Small intestine (tissue), 7 donors: Measurements from ENCODE around the gene GRK5. TPM values are rescaled to one million over a fixed set of nuclear protein-coding genes. Genes with fewer than 3 reads are reported as not detected.

Experiments
- DNase-seq, 2 donors: peaks; one replicate each; pipeline versions ENCODE4 v3.0.0 to v3.0.0-alpha.2; 2013
- FAIRE-seq: peaks from 2 replicates; lab custom pipeline; 2012; peaks lifted over from hg19 to GRCh38; lab: Jason Lieb, UNC
- H3K27ac ChIP-seq, 3 donors: one replicate each; pipeline ENCODE4 v1.5.1; 2013; ENCODE audit warnings: low read length in 2 of 3, mild to moderate bottlenecking in 2 of 3, control low read depth in 1 of 3, inconsistent platforms in 1 of 3, low read depth in 1 of 3, moderate library complexity in 1 of 3
- H3K27me3 ChIP-seq, 3 donors: one replicate each; pipeline ENCODE4 v1.6.1; 2013; ENCODE audit warnings: low read length in 3 of 3, inconsistent platforms in 1 of 3; ENCODE audit not compliant: control insufficient read depth in 3 of 3, insufficient read depth in 3 of 3
- H3K36me3 ChIP-seq, 3 donors: one replicate each; pipeline ENCODE4 v1.6.1; 2013; ENCODE audit warnings: low read length in 3 of 3, inconsistent platforms in 1 of 3, low read depth in 1 of 3, mild to moderate bottlenecking in 1 of 3, moderate library complexity in 1 of 3; ENCODE audit not compliant: control insufficient read depth in 3 of 3, insufficient read depth in 2 of 3
- H3K4me1 ChIP-seq, 3 donors: one replicate each; pipeline ENCODE4 v1.6.1; 2013; ENCODE audit warnings: low read length in 2 of 3, inconsistent platforms in 1 of 3, low read depth in 1 of 3, mild to moderate bottlenecking in 1 of 3, moderate library complexity in 1 of 3; ENCODE audit not compliant: control insufficient read depth in 3 of 3, insufficient read depth in 2 of 3
- H3K4me3 ChIP-seq, 3 donors: one replicate each; pipeline ENCODE4 v1.5.1; 2013; ENCODE audit warnings: low read length in 3 of 3, control low read depth in 1 of 3, inconsistent platforms in 1 of 3, low read depth in 1 of 3, mild to moderate bottlenecking in 1 of 3, moderate library complexity in 1 of 3
- H3K9me3 ChIP-seq, 2 donors: one replicate each; pipeline ENCODE4 v1.6.1; 2013; ENCODE audit warnings: low read depth in 1 of 2, low read length in 1 of 2; ENCODE audit not compliant: control insufficient read depth in 2 of 2, insufficient read depth in 1 of 2
- WGBS, 3 donors: extraction: QIAGEN DNeasy Blood & Tissue Kit; methylation state at CpG; one replicate each; pipeline ENCODE4 v1.1.7; 2013; 5-methylcytosine and 5-hydroxymethylcytosine counted together
- polyA plus RNA-seq, 4 donors: library from polyadenylated mRNA; stranded (reverse) in 3 of 4; unstranded in 1 of 4; fragments of 200-250 nt in 3 of 4; fragments of 120-200 nt in 1 of 4; gene quantifications; one replicate each; pipeline versions ENCODE4 v1.2.1 to v1.2.3, GENCODE V29; 2013
- donor health status: healthy with polysubstance abuse.
- donor health status: control.
- donor health status: control.
- donor health status: Bipolar disorder and iron deficiency.
- donor health status: healthy.

The GRK5 gene
- polyA plus RNA-seq, 4 donors: 21.6 to 50.5 (median 26.0) TPM

DNA sequence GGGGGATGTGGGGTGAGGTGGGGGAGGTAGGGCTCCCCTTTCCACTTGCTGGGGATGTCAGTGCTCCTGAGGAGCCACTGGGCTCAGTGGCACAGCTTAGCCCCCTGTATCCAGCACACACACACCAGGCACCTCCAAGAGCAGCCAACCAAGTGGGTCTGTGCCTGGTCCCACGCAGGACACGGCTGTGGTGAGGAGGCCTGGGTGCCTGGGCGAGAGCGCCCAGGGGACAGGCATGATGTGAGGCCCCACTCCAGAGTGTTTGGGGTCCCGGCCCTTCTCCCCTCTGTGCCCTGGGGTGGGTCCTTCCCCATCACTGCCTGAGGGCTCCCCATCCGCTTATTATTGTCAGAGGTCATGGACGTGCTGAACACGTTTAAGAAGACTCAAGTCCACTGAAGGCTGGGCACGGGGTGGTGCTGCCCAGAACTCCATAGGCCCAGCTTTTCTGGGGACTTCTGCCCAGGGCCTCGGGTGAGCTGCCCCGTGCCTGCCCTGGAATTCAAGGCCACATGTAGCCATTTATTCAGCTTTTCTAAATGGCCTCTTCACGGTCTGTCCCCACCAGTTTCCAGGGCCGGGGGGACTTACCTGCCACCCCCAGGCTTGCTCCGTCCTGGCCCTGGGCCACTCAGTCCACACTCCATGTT is 119.8 kb downstream of the GRK5 start:
- Histone ChIP-seq H3K27me3 (no peaks in the 10 kb centered on the region), H3K36me3 (peaks cover 0 to 56% (median 0%) of the 10 kb centered on the region in 3 donors)
- no peak for FAIRE-seq

DNA sequence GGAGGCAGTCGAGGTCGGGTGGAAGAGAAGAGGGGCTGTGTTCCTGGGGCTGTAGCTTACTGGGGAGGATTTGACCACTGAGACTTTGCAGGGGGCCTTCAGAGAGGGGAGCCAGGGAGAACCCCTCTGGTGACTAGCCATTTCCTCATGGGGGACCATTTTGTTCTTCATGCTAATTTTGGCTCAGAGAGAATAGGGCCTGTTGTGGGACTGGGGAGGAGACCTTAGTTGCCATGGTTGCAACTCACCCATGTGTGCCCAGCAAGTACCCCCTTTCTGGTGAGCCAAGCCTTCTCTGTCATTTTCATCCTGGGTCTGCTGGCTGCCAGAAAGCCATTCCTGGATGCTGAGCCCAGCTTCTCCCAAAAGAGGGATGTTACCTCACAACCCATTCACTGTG is 120.9 kb downstream of the GRK5 start:
- Histone ChIP-seq H3K4me1 (peaks cover 0 to 12% (median 0%) of the 10 kb centered on the region in 3 donors), H3K36me3 (peaks cover 0 to 59% (median 0%) of the 10 kb centered on the region in 3 donors), H3K4me3 (no peak overlapping the region), H3K27me3 (no peaks in the 10 kb centered on the region), H3K27ac (no peak overlapping the region), H3K9me3 (no peaks in the 10 kb centered on the region)
- FAIRE-seq (no peak), DNase-seq (no peak)
- WGBS, 3 donors: 85 to 96% (median 90%) methylated on average over 2 of the region's 2 CpGs

More for the DNA sequence above, 119.8 kb downstream of the GRK5 start:
- Histone ChIP-seq H3K9me3 (no peaks in the 10 kb centered on the region), H3K4me1 (peaks cover 0 to 11% (median 0%) of the 10 kb centered on the region in 3 donors), H3K4me3 (no peak overlapping the region), H3K27ac (no peak overlapping the region)
- WGBS, 3 donors: 87 to 90% (median 89%) methylated on average over 14 of the region's 14 CpGs
- DNase-seq: no peak

DNA sequence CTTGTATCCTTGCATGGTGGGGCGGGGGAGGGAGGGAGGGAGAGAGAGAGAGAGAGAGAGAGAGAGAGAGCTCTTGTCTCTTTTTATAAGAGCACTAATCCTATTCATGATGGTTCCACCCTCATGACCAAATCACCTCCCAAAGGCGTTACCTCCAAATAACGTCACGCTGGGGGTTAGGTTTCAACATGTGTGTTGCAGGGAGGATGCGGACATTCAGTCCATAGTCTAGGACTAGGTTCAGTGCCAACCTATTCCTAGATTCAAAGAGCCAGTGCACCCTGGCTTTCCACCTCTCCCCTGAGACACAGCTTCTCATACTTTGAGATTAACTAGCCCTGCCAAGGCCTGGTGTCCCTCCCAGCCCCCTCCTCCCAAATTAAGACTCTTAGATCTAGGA is 123.0 kb downstream of the GRK5 start:
- DNase-seq: no peak
- no peak for FAIRE-seq
- Histone ChIP-seq H3K27ac (no peak overlapping the region), H3K27me3 (no peaks in the 10 kb centered on the region), H3K36me3 (peaks cover 3 to 59% (median 3%) of the 10 kb centered on the region in 3 donors), H3K4me3 (no peak overlapping the region), H3K4me1 (peaks cover 0 to 11% (median 0%) of the 10 kb centered on the region in 3 donors), H3K9me3 (peaks cover 0 to 2% of the 10 kb centered on the region in 2 donors)
- WGBS, 3 donors: 83 to 88% (median 86%) methylated on average over 4 to 5 of the region's 5 CpGs

DNA sequence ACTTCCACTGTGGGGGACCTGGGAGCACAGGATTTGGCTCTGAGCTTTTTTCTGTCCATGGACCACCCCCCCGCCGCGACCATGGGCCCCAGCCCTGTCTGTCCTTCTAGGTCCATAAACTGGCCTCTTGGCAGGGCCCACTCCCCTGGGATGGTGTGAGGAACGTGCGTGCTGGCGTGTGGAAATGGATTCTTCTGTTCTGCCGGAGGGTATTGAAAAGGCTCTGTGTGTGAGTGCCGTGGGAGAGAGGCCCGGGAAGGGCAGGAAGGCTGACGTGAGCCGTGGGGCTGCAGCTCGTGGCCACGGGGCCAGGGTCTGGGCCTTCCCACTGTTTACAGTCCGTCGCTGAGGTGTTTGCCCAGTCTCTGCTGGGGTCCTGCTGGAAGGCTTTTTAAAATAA is 123.7 kb downstream of the GRK5 start:
- no peaks in the 10 kb centered on the region for H3K27me3 ChIP-seq
- peaks cover 0 to 11% (median 0%) of the 10 kb centered on the region in 3 donors for H3K4me1 ChIP-seq
- H3K9me3 ChIP-seq: peaks cover 0 to 2% of the 10 kb centered on the region in 2 donors
- 76 to 98% (median 90%) methylated on average over 15 of the region's 15 CpGs for WGBS, 3 donors
- FAIRE-seq: no peak
- peaks cover 3 to 59% (median 3%) of the 10 kb centered on the region in 3 donors for H3K36me3 ChIP-seq
- DNase-seq: no peak
- no peak overlapping the region for H3K4me3 ChIP-seq
- H3K27ac ChIP-seq: no peak overlapping the region

DNA sequence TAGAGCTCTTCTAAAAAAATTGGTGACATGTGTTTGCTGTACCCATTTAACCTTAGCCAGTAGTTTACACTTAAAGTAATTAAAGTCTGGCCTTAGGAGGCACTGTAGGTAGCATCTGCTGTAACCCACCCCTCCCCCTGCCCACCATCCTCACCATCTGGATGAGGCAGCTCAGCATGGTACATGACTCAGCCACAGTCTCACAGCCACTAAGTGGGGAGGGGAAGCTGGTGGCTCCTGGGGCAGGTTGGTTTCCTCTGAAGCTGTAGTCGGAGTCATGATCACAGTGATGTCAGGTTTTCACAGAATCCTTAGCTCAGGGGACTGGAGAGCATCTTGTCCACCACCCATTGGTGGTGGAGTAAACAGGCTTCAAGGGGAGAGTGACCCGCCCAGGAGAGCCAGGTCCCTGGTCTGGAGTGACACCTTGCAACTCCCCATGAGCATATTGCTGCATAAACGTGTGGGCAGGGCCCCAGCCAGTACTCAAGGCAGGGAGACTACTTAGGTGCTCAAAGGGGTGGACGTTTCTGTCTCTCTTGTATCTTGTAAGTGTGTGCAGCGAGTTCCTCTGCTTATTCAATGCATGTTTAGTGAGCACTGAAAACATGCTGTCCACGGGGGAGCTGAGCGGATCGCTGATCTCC is 125.9 kb downstream of the GRK5 start:
- FAIRE-seq: no peak
- no peak overlapping the region for H3K27ac ChIP-seq
- 83 to 86% (median 85%) methylated on average over 8 of the region's 8 CpGs for WGBS, 3 donors

DNA sequence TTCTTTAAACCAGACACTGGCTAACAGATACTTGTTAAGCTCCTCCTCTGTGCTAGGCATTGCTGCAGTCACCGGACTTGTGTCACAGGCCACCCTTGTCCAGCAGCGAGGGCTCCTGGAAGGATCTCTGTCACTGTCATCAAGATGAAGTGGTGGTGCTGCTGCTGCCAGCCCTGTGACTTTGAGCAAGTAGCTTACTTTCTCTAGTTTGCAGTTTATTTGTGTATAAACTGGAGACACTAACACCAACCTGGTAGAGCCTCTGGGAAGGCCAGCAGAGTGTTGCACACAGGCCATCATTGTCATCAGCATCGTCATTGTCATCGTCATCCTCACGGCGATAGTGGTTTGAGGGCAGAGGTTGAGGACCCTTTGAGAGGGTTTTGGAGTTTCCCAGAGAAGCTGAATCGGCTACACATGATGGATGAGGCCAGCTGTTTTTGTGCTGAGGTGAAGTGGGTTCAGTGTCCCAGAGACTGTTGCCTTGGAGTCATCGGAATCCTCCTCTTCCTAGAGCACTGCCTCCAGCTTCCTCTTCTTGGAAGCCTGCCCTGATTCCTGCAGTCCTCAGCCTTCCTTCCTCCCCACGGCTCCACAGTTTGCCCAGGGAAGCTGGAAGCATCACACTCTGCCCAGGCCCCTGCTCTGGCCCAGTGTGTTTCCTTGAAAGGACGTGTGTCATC is 128.4 kb downstream of the GRK5 start:
- WGBS, 3 donors: 72 to 89% (median 83%) methylated on average over 10 of the region's 10 CpGs
- Histone ChIP-seq H3K9me3 (peaks cover 0 to 2% of the 10 kb centered on the region in 2 donors), H3K27ac (peak overlapping the region in 1 of 3 donors; percentile 15), H3K4me3 (no peak overlapping the region), H3K27me3 (no peaks in the 10 kb centered on the region), H3K4me1 (peaks cover 0 to 11% (median 2%) of the 10 kb centered on the region in 3 donors), H3K36me3 (peaks cover 3 to 44% (median 3%) of the 10 kb centered on the region in 3 donors)
- DNase-seq: no peak
- no peak for FAIRE-seq

More for the DNA sequence above, 125.9 kb downstream of the GRK5 start:
- Histone ChIP-seq H3K27me3 (no peaks in the 10 kb centered on the region), H3K4me1 (peaks cover 0 to 11% (median 0%) of the 10 kb centered on the region in 3 donors), H3K4me3 (no peak overlapping the region), H3K36me3 (peaks cover 3 to 45% (median 3%) of the 10 kb centered on the region in 3 donors), H3K9me3 (peaks cover 0 to 2% of the 10 kb centered on the region in 2 donors)
- DNase-seq: no peak

DNA sequence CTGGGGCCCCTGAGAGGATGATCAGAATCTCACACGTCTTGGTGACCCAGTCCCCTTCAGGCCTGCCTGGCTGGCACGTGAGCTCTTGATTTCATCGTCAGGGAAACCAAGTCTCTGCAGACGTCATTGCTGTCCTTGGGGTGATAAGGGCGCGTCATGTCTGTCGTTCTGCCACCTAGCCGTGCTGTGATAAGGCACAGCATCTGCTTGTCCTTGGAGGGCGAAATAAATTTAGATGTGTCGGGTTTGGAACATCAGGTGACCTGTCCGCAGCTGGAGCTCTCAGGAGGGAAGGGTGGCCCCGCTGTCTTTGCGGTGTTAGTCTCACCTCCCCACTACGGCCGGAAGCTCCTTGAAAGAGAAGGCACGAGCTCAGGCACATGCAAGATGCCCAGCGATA is 129.2 kb downstream of the GRK5 start:
- WGBS, 3 donors: 83 to 89% (median 84%) methylated on average over 17 of the region's 17 CpGs
- peak overlapping the region in 1 of 3 donors; percentile 8 for H3K27ac ChIP-seq

DNA sequence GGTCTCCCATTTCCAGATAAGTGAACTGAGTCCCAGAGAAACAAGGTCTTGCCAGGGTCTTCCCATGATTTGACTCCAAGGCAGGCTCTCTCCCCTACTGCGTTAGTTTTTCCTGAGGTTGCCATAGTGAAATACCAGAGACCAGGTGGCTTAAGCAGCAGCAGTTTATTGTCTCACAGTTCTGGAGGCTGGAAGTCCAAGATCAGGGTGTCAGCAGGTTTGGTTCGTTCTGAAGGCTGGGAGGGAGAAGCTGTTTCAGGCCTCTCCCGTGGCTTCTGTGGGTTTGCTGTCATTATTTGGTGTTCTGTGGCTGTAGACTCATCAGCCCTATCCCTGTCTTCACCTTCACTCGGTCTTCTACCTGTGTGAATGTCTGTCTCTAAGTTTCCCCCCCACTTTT is 129.9 kb downstream of the GRK5 start:
- peaks cover 3 to 48% (median 3%) of the 10 kb centered on the region in 3 donors for H3K36me3 ChIP-seq
- no peak for FAIRE-seq
- H3K9me3 ChIP-seq: peaks cover 0 to 2% of the 10 kb centered on the region in 2 donors
- 59 to 82% (median 73%) methylated on average over 4 of the region's 4 CpGs for WGBS, 3 donors
- H3K4me3 ChIP-seq: no peak overlapping the region
- DNase-seq: no peak
- H3K4me1 ChIP-seq: peaks cover 0 to 9% (median 8%) of the 10 kb centered on the region in 3 donors
- H3K27ac ChIP-seq: peak overlapping the region in 1 of 3 donors; percentile 12
- H3K27me3 ChIP-seq: no peaks in the 10 kb centered on the region

More for the DNA sequence above, 129.2 kb downstream of the GRK5 start:
- DNase-seq (no peak), FAIRE-seq (no peak)
- peaks cover 0 to 2% of the 10 kb centered on the region in 2 donors for H3K9me3 ChIP-seq
- no peaks in the 10 kb centered on the region for H3K27me3 ChIP-seq
- H3K36me3 ChIP-seq: peaks cover 3 to 42% (median 3%) of the 10 kb centered on the region in 3 donors
- peaks cover 0 to 9% (median 4%) of the 10 kb centered on the region in 3 donors for H3K4me1 ChIP-seq
- no peak overlapping the region for H3K4me3 ChIP-seq
